K562 (cell line): Measurements from ENCODE around the gene C20orf96. TPM values are rescaled to one million over a fixed set of nuclear protein-coding genes. Genes with fewer than 3 reads are reported as not detected.

Experiments used
- AFF4 ChIP-seq: sonication (generic); formaldehyde crosslinking; IDR thresholded peaks from 2 replicates; pipeline ENCODE4 v1.8.0; 2023; ENCODE audit warnings: mild to moderate bottlenecking, missing genetic modification reagents
- CCAR2 ChIP-seq: fragments of 200-400 bp; formaldehyde crosslinking; IDR thresholded peaks from 2 replicates; pipeline ENCODE4 v1.6.1; 2017; ENCODE audit warnings: mild to moderate bottlenecking, low read depth, low read length
- E2F8 ChIP-seq: fragments of 450-650 bp; IDR thresholded peaks from 2 replicates; pipeline ENCODE4 v1.7.1; 2018; ENCODE audit warnings: mild to moderate bottlenecking, low read depth; ENCODE audit not compliant: partially characterized antibody
- ETS2 ChIP-seq: IDR thresholded peaks from 2 replicates; pipeline ENCODE4 v1.6.1; 2016; ENCODE audit warnings: borderline replicate concordance, missing genetic modification characterization, mild to moderate bottlenecking, moderate library complexity, missing compliant biosample characterization; ENCODE audit not compliant: poor library complexity, severe bottlenecking
- FOXP1 ChIP-seq: sonication (generic); formaldehyde crosslinking; IDR thresholded peaks from 2 replicates; pipeline ENCODE4 v1.8.0; 2022; ENCODE audit warnings: mild to moderate bottlenecking, missing genetic modification reagents
- L3MBTL2 ChIP-seq: fragments of 450-650 bp; IDR thresholded peaks from 2 replicates; pipeline ENCODE4 v1.6.1; 2016; ENCODE audit warnings: mild to moderate bottlenecking, moderate library complexity
- MXI1 ChIP-seq: IDR thresholded peaks from 2 replicates; pipeline ENCODE4 v1.6.1; 2011; ENCODE audit warnings: low read depth, mild to moderate bottlenecking, improper control_type of control experiment, low read length
- NBN ChIP-seq: fragments of 450-650 bp; IDR thresholded peaks from 2 replicates; pipeline ENCODE4 v1.6.1; 2016; ENCODE audit warnings: low read depth, mild to moderate bottlenecking
- NEUROD1 ChIP-seq: fragments of 150-350 bp; IDR thresholded peaks from 2 replicates; pipeline ENCODE4 v1.6.1; 2014; ENCODE audit warnings: borderline replicate concordance, low read length, low read depth; ENCODE audit not compliant: partially characterized antibody
- PKNOX1 ChIP-seq: fragments of 450-650 bp; IDR thresholded peaks from 2 replicates; pipeline ENCODE4 v1.6.1; 2016
- POLR3G ChIP-seq: IDR thresholded peaks from 2 replicates; pipeline ENCODE4 v1.6.1; 2011; ENCODE audit not compliant: insufficient read length, insufficient replicate concordance; ENCODE audit errors: extremely low read depth
- RFX1 ChIP-seq: fragments of 450-650 bp; IDR thresholded peaks from 2 replicates; pipeline ENCODE4 v1.6.1; 2016; ENCODE audit warnings: mild to moderate bottlenecking, moderate library complexity
- SMAD2 ChIP-seq: fragments of 150-350 bp; IDR thresholded peaks from 2 replicates; pipeline ENCODE4 v1.6.1; 2014; ENCODE audit warnings: low read depth, mild to moderate bottlenecking, low read length
- TBL1XR1 ChIP-seq, 2 experiments: IDR thresholded peaks; 2 replicates each; pipeline ENCODE4 v1.6.1; 2012; ENCODE audit warnings: improper control_type of control experiment in 2 of 2, low read length in 2 of 2, mild to moderate bottlenecking in 1 of 2
- TOE1 ChIP-seq, 2 experiments: fragments of 450-650 bp in 1 of 2; sonication (generic) in 1 of 2; formaldehyde crosslinking in 1 of 2; IDR thresholded peaks; 2 replicates each; pipeline versions ENCODE4 v1.7.1 to v1.8.0; 2016 to 2022; ENCODE audit warnings: borderline replicate concordance in 2 of 2, mild to moderate bottlenecking in 2 of 2, antibody characterized with exemption in 1 of 2, inconsistent platforms in 1 of 2, low read depth in 1 of 2, missing genetic modification reagents in 1 of 2, moderate library complexity in 1 of 2
- WHSC1 ChIP-seq: IDR thresholded peaks from one replicate; pipeline ENCODE4 v1.6.1; 2012; ENCODE audit warnings: low read length, control low read depth, inconsistent platforms
- ZEB2 ChIP-seq: fragments of 450-650 bp; IDR thresholded peaks from 2 replicates; pipeline ENCODE4 v1.6.1; 2016
- ZNF174 ChIP-seq: fragments of 250-450 bp; sonication (Bioruptor Pico); IDR thresholded peaks from 2 replicates; pipeline ENCODE4 v1.4.0; 2020; ENCODE audit warnings: mild to moderate bottlenecking
- ZNF3 ChIP-seq: fragments of 250-450 bp; sonication (Bioruptor Pico); IDR thresholded peaks from 2 replicates; pipeline ENCODE4 v1.5.0; 2021; ENCODE audit warnings: mild to moderate bottlenecking, moderate library complexity
- ZNF444 ChIP-seq: fragments of 250-450 bp; sonication (Bioruptor Pico); IDR thresholded peaks from 2 replicates; pipeline ENCODE4 v1.4.0; 2020; ENCODE audit warnings: mild to moderate bottlenecking, moderate library complexity
- ZNF586 ChIP-seq: fragments of 450-650 bp; formaldehyde crosslinking; conservative IDR thresholded peaks from 2 replicates; pipeline ENCODE4 v1.4.0; 2020; ENCODE audit warnings: mild to moderate bottlenecking, moderate library complexity
- ZNF717 ChIP-seq: fragments of 250-450 bp; sonication (Bioruptor Pico); IDR thresholded peaks from 2 replicates; pipeline ENCODE4 v1.5.0; 2021
- ZNF780A ChIP-seq: fragments of 250-450 bp; sonication (Bioruptor Pico); IDR thresholded peaks from 2 replicates; pipeline ENCODE4 v1.5.0; 2021; ENCODE audit warnings: mild to moderate bottlenecking
- polyA plus RNA-seq, 8 experiments: library from polyadenylated mRNA; depleted of rRNA in 4 of 8; stranded (reverse) in 5 of 8; unstranded in 3 of 8; fragments of >200 nt; fragmentation: Nextera tagmentation in 2 of 8; fragmentation: Illumina TruSeq in 1 of 8; extraction: Ambion mirVana in 2 of 8; extraction: Trizol in 1 of 8; gene quantifications; 2 replicates each; pipeline versions ENCODE4 v1.2.1 to v1.2.3, GENCODE V29; 2011 to 2014; ENCODE audit warnings: inconsistent platforms in 1 of 8, missing spikeins in 1 of 8
- total RNA-seq, 7 experiments: library from RNA; depleted of rRNA in 6 of 7; stranded (reverse); fragments of >200 nt in 6 of 7; fragmentation: Illumina TruSeq in 2 of 7; extraction: Trizol in 2 of 7; gene quantifications; 2 replicates each; pipeline versions ENCODE4 v1.2.1 to v1.2.3, GENCODE V29; 2011 to 2021; ENCODE audit warnings: low replicate concordance in 1 of 7

C20orf96 gene
- total and polyA plus RNA-seq, 9 of the 15 experiments (the other 6 are each of a cell fraction or from before 2014, with no cell fraction given): 1.7 to 11.7 (median 4.2) TPM

- TF ChIP-seq PKNOX1 (no peak), NBN (no peak), E2F8 (no peak), POLR3G (no peak), TBL1XR1 (IDR thresholded peaks at IDR 0.05; ENCODE audit: low read length in 2 of 2) (0 out of 4 replicates have a peak, but pooled peaks of 1 of the 2 experiments have one; percentile 11), SMAD2 (no peak), TOE1 (IDR thresholded peaks at IDR 0.05; ENCODE audit: borderline replicate concordance) (0 out of 2 replicates have a peak, but pooled peaks have one; percentile 21), TOE1 (CRISPR knock-in tag; IDR thresholded peaks at IDR 0.05; ENCODE audit: borderline replicate concordance, low read depth) (no peak), CCAR2 (no peak), ZNF586 (CRISPR knock-in tag) (no peak), NEUROD1 (no peak), ZNF174 (CRISPR knock-in tag) (no peak), ZEB2 (no peak), ZNF717 (CRISPR knock-in tag) (no peak), ZNF444 (CRISPR knock-in tag) (0 out of 2 replicates have a peak, but pooled peaks have one; percentile 18), ZNF780A (CRISPR knock-in tag) (no peak), WHSC1 (no peak), ZNF3 (no peak), AFF4 (0 out of 2 replicates have a peak, but pooled peaks have one; percentile 50), FOXP1 (no peak), L3MBTL2 (no peak), MXI1 (no peak), ETS2 (tag) (no peak), RFX1 (no peak)
Observed at GRCh38 chr20:326645-327185, 36.2 kb upstream of the C20orf96 start (continued).
